LNCaP clone FGC (cell line): ENCODE data around the gene CAST.

Experiments
- DNase-seq: peaks from one replicate; pipeline ENCODE4 v3.0.0-alpha.2; 2011; ENCODE audit warnings: low read depth
- H3K4me3 ChIP-seq: 2 replicates; pipeline ENCODE4 v1.5.1; 2011; ENCODE audit warnings: mild to moderate bottlenecking, low read depth, low read length, control low read depth
- TF ChIP-seq, protein P1 (sequence below): IDR thresholded peaks from 2 replicates; pipeline ENCODE4 v1.5.1; 2012; ENCODE audit warnings: mild to moderate bottlenecking; ENCODE audit not compliant: control insufficient read depth, insufficient read depth; ENCODE audit errors: extremely low read depth

CAST gene

DNA sequence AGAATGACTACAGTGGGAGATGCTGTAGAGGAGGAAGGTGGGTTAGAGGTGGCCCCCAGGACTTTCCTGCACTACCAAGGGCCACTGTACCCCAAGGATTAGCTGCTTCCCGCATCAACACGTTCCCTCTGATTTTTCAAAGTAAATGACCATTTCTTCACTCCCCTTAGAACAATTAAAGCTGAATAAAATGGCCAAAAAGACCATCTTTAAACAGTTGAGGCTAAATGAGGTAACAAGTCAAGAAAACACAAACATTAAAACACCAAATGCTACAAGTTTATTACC lies 146.3 kb downstream of the CAST start:
- peak overlapping the region; percentile 71 for H3K4me3 ChIP-seq
- TF ChIP-seq, protein P1, sequence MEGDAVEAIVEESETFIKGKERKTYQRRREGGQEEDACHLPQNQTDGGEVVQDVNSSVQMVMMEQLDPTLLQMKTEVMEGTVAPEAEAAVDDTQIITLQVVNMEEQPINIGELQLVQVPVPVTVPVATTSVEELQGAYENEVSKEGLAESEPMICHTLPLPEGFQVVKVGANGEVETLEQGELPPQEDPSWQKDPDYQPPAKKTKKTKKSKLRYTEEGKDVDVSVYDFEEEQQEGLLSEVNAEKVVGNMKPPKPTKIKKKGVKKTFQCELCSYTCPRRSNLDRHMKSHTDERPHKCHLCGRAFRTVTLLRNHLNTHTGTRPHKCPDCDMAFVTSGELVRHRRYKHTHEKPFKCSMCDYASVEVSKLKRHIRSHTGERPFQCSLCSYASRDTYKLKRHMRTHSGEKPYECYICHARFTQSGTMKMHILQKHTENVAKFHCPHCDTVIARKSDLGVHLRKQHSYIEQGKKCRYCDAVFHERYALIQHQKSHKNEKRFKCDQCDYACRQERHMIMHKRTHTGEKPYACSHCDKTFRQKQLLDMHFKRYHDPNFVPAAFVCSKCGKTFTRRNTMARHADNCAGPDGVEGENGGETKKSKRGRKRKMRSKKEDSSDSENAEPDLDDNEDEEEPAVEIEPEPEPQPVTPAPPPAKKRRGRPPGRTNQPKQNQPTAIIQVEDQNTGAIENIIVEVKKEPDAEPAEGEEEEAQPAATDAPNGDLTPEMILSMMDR: no peak
- no peak for DNase-seq

DNA sequence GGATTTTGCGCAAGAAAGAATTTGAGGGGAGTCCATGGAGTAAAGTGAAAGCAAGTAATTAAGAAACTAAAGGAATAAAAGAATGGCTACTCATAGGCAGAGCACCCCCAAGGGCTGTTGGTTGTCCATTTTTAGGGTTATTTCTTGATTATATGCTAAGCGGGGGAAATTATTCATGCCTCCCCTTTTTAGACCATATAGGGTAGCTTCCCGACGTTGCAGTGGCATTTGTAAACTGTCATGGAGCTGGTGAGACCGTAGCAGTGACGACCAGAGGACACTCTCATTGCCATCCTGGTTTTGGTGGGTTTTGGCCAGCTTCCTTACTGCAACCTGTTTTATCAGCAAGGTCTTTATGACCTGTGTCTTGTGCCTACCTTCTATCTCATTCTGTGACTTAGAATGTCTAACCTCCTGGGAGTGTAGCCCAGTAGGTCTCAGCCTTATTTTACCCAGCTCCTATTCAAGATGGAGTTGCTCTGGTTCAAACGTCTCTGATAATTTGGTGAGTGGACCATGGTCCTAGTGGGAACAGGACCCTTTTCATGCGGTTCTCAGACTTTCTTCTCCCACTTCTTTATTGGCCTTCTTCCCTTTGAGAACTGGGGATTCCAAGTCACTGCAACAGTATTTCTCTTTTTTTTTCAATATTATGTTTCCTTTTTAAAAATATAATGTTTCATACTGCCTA lies 146.8 kb downstream of the CAST start:
- no peak overlapping the region for H3K4me3 ChIP-seq
- TF ChIP-seq, protein P1: no peak
- DNase-seq: no peak

DNA sequence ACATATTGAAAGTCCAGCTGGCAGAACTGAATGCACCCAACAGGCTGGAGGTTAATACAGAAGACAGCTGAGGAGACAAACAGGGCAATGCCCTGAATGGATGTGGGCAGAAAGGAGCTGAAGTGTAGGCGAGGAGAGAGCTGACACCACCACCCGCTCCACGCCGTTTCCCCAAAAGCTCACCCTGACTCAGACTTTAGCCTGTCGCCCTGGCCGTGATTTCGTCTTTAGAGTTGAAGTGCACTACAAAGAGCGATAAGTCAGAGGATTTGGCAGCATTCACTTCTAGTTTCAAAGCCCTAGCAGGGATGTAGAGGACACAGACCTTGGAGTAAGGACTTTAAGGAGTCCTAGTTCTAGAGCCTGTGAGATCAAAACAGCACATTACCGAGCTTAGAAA lies 147.7 kb downstream of the CAST start:
- TF ChIP-seq, protein P1: no peak
- H3K4me3 ChIP-seq: no peak overlapping the region
- no peak for DNase-seq

DNA sequence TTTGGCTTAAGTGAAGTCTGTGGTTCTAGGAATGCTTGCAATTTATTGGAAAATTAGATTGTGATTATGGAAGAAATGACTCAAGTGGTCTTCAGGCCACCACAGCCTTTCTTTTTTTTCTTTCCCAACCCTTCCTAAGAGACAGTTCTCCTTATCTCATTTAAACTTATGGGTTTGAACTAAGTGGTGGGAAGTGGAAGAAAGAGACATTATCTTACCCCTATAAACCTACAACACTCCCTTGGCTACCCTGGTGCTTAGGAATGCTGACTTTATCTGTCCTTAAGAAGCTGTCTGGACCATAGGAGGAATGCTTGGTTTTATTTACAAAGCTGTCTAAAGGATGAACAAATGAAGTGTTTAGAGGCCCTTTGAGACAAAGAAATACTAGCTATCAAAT lies 150.7 kb downstream of the CAST start:
- DNase-seq: no peak
- H3K4me3 ChIP-seq: no peak overlapping the region
- TF ChIP-seq, protein P1: no peak

DNA sequence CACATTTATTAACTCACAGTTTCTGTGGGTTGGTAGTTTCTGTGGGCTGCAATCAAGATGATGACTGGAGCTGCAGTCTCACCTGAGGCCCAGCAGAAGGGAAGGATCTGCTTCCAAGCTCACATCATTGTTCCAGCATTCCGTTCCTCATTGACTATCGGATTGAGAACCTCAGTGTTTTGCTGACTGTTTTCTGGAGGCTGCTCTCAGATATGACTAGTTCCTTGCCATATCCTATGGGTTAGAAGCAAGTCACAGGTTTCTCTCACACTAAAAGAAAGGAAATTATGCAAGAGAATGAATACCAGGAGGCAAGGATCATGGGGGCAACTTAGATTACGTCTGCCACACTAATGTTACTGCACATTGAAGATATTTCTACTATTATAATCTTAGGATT lies 151.9 kb downstream of the CAST start:
- DNase-seq: no peak
- H3K4me3 ChIP-seq: no peak overlapping the region
- TF ChIP-seq, protein P1: no peak

DNA sequence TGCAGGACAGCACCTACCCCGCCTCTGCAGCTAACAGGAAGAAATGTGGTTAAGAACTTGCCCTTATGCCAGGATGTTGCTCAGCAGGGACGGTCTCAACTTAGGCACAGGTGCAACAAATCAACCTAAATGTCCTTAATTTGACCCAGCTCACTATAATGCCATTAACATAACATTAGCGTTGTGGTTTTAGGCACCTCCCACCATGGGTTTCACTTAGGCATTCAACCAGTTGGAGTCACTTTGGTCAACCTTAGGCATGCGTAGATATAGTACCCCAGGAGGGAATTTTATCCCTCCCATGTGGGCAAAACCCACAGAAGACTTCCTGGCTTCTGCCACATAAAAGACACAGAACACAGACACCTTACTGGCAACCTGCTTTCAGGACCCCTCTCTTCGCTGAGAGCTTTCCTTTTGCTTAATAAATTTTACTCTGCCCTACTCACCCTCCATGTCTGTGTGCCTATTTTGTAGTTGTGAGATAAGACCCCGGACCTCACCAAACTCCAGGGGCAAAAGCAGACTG lies 154.3 kb downstream of the CAST start:
- no peak for DNase-seq
- TF ChIP-seq, protein P1: no peak
- no peak overlapping the region for H3K4me3 ChIP-seq

DNA sequence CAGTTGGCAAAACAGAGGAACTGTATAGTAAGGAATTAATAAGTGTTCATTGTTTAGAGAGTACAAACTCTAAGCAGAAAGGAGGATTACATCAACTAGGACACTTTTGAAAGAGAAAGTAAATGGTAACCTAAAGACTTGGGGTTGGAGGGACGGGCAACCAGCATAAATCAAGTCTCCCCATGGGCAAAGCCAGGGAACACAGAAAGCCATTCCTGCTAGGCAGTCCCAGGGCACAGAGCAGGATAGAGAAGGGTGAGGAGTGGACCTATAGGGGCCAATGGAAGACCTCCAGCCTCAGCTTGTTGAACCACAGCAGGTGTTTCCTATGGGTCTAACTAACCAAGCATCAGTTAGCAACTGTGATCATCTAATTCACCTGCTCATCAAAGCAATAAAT lies 154.8 kb downstream of the CAST start:
- no peak overlapping the region for H3K4me3 ChIP-seq
- TF ChIP-seq, protein P1: no peak
- DNase-seq: no peak
